NCI-H460 (cell line): Measurements from ENCODE around the gene PABPC1L. TPM values are rescaled to one million over a fixed set of nuclear protein-coding genes. Genes with fewer than 3 reads are reported as not detected.

Experiments used
- DNase-seq: peaks from one replicate; pipeline ENCODE4 v3.0.0-alpha.2; 2016; ENCODE audit warnings: low read depth; ENCODE audit errors: extremely low read depth
- total RNA-seq: library from RNA; depleted of rRNA; stranded (reverse); fragments of >200 nt; shearing (Covaris generic); gene quantifications from 2 replicates; pipeline ENCODE4 v1.2.3, GENCODE V29; 2014

The PABPC1L gene
- total RNA-seq, 1 experiment from 2014 or later = 67.6 TPM

GRCh38 chr20:44941120-44941691, 31.3 kb downstream of the PABPC1L start:
- DNase-seq = no peak

- no peak for DNase-seq
Measured at GRCh38 chr20:44942264-44942973, 32.6 kb downstream of the PABPC1L start.

DNA sequence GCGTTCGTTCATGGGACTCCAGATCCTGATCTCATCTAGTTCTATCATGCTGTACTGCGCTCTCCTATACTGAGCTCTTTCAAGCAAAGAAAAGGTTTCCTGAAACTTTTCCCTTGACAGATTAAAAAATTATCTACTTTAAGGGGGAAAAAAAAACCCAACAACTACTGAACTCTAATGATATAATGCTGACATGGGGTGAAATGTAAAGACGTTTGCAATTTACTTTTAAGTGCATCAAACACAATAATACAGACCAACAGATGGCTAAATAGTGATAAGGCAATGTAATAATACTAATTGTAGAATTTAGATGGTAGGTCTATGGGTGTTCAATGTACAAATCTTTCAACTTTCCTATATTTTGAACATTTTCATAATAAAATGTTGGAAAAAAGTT, 34.0 kb downstream of the PABPC1L start:
- no peak for DNase-seq

- DNase-seq = no peak
Measured at GRCh38 chr20:44945261-44945660, 35.4 kb downstream of the PABPC1L start.

DNA sequence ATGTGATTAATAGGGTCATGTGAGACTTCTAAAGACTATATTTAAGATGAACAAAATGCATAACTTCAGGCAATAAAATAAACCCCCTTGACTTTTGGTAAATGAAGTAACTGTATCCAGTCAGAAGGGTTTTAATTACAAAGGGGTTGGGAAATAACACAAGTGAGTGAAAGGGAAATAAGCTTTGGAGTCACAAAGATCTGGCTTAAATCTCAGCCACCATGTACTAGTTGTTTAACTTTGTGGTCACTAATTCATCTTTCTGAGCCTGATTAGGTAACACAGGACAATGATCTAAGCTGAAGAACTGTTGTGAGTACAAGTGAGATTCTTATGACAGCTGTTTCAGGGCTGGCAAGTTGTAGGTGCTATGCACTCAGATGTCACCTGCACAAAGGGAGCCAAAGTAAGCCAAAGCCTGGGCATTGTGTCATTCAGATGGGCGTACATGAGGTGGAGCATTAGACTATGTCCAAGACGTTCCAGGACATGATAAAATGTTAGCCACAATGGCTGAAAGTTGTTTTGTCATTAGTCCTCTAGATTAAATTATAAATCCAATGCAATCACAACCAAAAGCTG, 36.5 kb downstream of the PABPC1L start:
- DNase-seq = no peak

DNA sequence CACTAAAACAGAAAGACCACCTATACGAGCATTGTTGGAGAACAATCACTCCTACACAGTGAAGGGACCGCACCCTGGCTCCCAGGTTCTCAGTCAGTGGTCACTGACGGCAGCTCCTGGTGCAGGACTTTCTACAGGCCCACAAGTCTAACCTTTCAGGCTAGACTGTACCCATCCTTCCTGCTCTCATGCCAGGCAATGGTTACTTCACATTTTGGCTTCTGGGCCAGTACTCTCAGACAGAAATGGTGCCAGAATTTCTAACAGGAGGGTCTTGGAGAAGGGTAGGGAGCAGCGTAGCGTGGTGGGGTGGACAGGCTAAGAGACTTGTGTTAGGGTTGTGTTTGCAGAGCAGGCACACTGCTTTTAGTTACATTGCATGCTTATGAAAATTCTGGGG, 38.2 kb downstream of the PABPC1L start:
- no peak for DNase-seq

- DNase-seq = no peak
Measured at GRCh38 chr20:44948513-44948912, 38.7 kb downstream of the PABPC1L start.

- no peak for DNase-seq
Measured at GRCh38 chr20:44950368-44950767, 40.5 kb downstream of the PABPC1L start.

GRCh38 chr20:44952731-44953130, 42.9 kb downstream of the PABPC1L start:
- no peak for DNase-seq

GRCh38 chr20:44954211-44954610, 44.4 kb downstream of the PABPC1L start:
- no peak for DNase-seq

DNA sequence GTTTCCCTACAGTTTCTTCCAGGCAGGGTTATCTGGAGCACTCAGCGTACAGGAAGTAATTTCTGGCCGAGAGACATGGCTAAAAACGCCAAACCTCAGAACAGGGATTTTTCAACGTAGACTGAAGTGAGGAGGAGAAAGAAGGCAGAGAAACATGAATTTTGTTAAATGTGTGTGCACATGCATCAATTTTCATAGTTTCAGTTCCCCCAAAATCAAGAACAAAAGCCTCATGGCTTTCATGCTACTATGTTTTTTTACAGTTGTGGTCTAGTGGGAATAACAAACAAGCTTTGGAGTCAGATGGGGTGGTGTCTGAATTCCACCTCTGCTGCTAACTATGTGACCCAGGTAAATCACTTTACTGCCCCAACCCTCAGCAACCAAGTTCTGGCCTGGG, 45.4 kb downstream of the PABPC1L start:
- DNase-seq = no peak

DNA sequence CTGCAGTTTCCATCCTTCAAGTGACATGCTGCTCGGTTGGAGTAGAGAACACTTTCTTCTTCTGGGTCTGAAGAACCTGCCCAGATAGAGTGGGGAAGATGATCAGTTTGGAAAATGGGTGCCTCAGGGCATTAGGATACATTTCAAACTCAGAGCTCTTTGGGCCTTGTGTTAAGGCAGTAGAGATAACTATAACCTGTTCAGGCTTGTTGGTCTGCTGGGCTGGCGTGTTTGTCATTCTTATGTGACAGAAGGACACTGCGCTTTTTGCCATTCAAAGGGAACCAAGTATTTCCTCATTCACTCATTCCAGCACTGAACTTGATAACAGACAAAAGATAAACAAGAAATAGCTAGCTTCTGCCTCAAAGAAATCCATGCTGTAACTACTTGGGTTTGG, 46.5 kb downstream of the PABPC1L start:
- no peak for DNase-seq

- DNase-seq = no peak
Measured at GRCh38 chr20:44958276-44958675, 48.4 kb downstream of the PABPC1L start.

DNA sequence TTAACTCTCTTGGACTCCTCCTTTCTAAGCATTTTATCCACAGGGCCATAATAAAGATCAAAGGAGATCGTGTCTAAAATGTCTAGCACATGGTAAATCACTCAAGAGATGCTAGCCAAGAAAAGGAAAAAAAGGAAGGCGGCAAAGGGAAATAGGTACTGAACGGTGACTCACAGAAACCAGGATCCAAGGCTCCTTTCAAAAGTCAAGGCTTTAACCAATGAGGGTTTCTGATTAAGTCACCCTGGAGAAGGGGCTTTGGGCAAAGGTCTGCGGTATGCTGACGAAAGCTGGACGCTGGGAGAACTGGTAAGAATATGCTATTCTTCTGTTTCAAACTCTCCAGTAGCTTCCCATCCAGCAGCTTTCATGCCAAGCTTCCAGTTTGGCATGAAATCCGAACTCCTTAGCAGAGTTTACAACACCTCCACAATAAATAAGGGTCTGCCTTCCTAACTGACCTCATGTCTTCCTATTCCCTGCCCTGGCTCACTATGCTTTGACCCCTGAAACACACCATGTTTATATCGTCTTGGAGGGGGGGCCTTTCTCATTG, 49.3 kb downstream of the PABPC1L start:
- no peak for DNase-seq

DNA sequence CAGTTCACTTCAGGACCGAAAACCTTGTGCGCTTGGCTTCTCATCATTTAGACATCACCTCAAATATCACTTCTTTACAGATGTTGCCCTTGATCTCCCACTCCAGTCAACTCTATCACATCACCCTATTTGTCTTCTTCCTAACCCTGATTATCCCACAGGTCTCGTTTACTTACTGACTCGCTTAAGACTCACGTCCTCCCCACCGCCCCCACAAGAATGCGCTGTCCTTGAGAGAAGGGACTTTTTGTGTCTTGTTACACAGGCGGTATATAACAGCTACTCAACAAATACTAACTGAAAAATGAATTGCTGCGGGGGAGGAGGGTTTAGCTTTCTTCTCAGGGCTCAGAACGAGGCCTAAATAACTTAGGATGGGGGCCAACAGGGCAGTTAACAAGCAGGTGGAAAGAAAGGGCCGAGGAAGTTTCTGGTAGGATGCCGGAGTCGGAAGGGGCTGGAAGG, 49.8 kb downstream of the PABPC1L start:
- no peak for DNase-seq

- DNase-seq = peak; percentile 91
Measured at GRCh38 chr20:44960103-44960852, 50.4 kb downstream of the PABPC1L start, which contains the start of gene TOMM34. Gene TOMM34, minus strand, starts transcription at chr20:44960397. Its CDS starts 64 bp downstream, at chr20:44960333.

GRCh38 chr20:44961011-44961869, 51.4 kb downstream of the PABPC1L start:
- no peak for DNase-seq

GRCh38 chr20:44961870-44962267, 52.0 kb downstream of the PABPC1L start:
- no peak for DNase-seq

DNA sequence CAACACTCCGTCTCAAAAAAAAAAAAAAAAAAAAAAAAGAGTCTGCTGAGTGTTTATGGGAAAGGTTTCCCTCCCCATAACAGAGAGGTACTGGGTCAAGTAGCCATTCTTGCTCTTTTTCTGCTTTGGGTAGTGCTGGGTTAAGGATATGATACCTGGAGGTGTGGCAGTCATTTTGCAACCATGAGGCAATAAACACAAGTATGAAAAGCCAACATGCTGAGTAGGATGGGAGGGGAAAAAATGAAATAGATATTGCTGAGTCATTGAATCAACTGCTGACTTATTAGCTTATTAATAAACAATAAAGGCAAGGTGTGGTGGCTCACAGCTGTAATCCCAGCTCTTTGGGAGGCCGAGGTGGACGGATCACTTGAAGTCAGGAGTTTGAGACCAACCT, 52.6 kb downstream of the PABPC1L start:
- DNase-seq = no peak
